Measurements from ENCODE around the gene ATRIP.
"Not testable (repeated sequence)": the region's sequence is repeated elsewhere in the genome, so short reads cannot be mapped to it uniquely, and the experiment has no call there.

Gene ATRIP

GRCh38 chr3:48446425-48447193 lies at the start of gene ATRIP:
Gene ATRIP (plus strand): TSS chr3:48446737. CDS start chr3:48446846, 109 bp downstream.
- DNase-seq (ENCODE audit: low spot score) = peak; percentile 84

- DNase-seq (ENCODE audit: low spot score) = no peak
Measured at GRCh38 chr3:48397767-48398681, 48.5 kb upstream of the ATRIP start.

- DNase-seq (ENCODE audit: low spot score) = no peak
Measured at GRCh38 chr3:48398701-48399386, 47.7 kb upstream of the ATRIP start.

- DNase-seq (ENCODE audit: low spot score) = no peak
Measured at GRCh38 chr3:48399387-48400172, 47.0 kb upstream of the ATRIP start.

DNA sequence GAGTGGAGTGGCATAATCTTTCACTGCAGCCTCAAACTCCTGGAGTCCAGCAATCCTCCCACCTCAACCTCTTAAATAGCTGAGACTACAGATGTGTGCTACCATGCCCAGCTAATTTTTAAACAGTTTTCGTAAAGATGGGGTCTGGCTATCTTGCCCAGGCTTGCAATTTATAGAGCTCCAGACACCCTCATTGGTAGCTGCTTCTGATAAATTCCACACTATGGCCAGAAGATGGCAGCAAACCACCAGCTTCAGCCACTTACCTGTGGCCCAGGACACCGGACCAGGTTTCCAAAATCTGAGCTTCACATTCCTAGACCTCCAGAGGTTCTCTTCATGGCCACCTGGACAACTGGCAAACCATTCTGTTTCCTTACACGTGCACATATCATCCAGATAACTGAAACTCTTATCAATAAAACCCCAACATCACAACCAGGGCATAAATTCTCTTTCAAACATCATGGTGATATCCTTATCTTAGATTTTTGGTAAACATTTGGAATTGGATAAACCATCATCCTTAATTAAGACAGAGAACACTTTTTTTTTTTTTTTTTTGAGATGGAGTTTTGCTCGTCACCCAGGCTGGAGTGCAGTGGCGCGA lies 45.6 kb upstream of the ATRIP start:
- no peak for DNase-seq (ENCODE audit: low spot score)

DNA sequence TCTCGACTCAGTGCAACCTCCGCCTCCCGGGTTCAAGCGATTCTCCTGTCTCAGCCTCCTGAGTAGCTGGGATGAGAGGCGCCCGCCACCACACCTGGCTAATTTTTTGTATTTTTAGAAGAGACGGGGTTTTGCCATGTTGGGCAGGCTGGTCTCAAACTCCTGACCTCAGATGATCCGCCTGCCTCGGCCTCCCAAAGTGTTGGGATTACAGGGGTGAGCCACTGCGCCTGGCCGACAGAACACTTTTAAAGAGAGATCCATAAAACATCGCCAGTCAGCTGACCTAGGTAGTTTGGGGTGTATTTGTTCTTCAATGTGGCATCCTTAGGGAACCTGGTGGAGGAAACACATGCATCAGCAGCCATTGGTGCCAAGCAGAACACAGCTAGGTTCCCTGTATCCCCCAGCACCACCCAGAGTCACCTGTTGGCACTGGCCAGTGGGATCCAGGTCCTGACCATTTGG lies 45.1 kb upstream of the ATRIP start:
- DNase-seq (ENCODE audit: low spot score) = not testable (repeated sequence)

GRCh38 chr3:48402281-48402732 lies 44.2 kb upstream of the ATRIP start:
- DNase-seq (ENCODE audit: low spot score) = no peak

DNA sequence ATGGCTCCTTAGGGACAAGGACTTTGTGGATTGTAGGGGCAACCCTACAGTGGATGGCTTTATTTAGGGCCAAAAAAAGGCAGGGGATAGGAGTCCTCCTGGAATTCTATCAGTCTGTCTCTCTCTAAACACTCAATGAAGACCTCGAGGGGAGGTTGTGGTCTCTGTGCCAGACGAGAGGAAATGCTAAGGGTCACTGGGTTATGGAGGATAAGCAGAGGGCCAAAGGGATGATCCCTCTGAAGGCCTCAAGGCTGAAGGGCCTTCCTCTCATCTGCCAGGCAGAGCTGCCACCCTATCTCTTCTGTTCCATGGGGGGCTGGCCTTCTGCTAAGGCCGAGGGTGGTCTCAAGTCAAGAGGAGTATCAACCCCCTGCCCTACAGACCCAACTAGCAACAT lies 43.6 kb upstream of the ATRIP start:
- no peak for DNase-seq (ENCODE audit: low spot score)

GRCh38 chr3:48403533-48404439 lies 42.8 kb upstream of the ATRIP start:
- no peak for DNase-seq (ENCODE audit: low spot score)

DNA sequence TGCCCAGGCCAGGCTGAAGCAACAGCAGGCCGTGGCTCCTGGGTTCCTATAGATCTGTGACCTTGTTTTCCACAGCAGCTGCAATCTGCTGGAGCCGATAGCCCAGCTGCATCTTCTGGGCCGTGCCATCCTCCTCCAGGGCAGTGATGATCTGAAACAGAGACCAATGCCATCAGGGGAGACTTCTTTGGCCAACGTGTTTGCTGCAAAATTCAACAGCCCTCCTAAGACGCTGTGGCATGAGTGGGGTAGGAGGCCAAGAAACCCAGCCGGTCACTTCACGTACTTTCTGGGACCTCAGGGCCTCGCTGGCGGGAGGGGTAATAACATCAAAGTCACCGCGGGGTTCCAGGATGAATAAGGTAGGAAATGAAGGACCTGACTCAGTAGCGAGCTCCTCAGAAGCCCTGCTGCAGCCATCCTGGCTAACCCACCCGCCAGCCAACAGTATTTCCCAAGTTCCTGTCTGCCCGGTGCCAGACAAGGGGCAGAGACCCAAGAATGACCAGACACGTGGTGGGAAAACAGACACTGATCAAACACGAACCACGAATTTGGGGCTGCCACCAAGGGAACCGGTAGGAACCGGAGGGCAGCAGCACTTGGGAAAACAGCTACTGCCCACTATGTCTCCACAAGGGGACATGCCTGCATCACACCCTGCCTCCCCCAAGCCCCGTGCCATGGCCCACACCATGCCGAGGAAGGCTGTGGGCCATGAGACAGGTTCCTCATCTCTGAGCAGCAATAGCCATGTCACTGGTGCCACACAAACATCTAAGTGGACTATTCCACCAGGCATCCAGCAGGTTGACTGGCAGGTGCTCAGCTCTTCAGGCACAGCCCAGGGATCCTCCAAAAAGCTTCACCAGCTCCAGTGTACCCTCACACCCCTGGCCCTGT lies 41.8 kb upstream of the ATRIP start:
- DNase-seq (ENCODE audit: low spot score) = no peak

GRCh38 chr3:48405343-48405881 lies 41.1 kb upstream of the ATRIP start:
- DNase-seq (ENCODE audit: low spot score) = no peak

DNA sequence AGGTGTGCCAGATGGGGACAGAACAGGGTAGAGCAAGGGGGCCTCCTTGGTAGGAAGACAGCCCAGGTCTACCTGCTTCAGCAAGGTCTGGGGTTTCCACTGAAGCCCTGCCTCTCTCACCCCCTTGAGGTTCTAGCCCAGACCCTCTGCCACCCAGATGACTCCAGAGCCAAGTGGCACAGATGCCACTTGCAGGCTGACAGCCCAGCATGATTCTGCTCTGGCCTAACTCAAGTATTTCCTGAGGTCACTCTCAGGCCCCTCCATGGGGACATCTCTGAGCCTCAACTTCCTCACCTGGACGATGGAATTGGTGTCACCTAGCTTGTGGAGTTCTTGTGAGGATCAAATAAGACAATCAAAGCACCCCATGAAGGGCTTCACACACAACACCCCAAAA lies 40.6 kb upstream of the ATRIP start:
- no peak for DNase-seq (ENCODE audit: low spot score)

- no peak for DNase-seq (ENCODE audit: low spot score)
Measured at GRCh38 chr3:48406443-48407431, 39.8 kb upstream of the ATRIP start.

DNA sequence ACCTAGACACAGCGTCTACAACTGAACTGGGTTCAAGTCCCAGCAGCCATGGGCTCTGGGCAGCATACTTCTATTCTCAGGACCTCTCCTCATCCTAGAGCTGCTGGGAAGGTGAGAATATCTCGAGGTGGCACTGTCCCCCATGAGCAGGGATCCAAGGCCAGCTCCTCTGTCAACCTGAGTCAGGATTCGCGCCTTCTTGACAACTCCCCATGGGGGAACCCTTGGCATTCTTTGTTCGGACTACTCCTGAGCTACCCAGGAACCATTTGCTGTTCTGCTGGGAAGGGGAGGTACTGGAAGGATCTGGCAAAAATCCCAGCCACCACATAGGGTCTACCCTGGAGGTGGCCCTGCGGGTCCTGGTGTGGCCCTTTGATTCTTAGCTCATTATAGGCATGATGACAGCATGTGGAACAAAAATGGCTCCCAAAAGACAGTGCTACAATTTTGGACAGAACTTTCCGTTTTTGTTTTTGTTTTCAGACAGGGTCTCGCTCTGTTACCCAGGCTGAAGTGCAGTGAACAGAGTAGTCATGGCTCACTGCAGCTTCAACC lies 38.9 kb upstream of the ATRIP start:
- DNase-seq (ENCODE audit: low spot score) = no peak

GRCh38 chr3:48408823-48409281 lies 37.7 kb upstream of the ATRIP start:
- DNase-seq (ENCODE audit: low spot score) = no peak

DNA sequence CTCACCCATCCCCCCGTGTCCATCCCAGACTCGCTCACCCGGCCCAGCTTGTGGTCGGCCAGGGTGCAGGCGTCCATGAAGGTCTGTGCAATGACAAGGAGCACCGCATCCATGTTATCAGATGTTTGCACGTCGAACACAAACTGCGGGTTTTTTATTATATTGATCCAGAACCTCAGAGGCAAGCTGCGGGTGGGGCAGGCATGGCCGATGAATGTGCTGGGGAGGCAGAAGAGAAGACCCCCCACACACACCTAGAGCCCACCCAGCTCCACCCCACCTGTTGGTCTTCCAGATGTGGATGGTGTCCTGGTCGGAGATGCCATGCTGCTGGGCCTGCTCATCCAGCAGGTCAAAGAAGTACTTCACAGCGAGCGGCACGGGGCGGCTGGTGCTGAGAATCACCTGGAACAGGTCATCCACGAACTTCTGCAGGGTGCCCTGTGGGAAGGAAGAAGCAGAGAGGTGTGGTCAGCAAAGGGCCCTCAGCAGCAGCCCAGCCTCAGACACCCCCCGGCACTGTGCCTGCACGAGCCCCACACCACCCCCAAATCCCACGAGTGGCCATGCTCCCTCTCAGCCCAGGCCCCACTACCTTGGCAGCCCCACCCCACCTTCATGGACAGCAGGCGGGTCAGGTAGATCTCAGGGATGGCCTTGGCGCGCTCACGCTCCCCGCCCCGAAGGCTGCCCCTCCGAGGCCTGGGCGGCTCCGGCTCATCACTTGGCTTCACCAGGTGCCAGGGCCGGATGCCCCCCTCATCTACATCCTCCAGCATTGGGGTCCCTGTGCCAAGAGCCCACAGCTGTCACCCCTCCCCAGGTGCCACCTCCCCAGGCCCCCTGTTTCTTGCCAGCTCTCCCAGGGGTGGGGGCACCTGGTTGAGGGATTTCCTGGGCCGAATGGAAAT lies 37.0 kb upstream of the ATRIP start:
- no peak for DNase-seq (ENCODE audit: low spot score)
